ENCODE data around the gene SEMA3F. TPM values are rescaled to one million over a fixed set of nuclear protein-coding genes. Genes with fewer than 3 reads are reported as not detected.
"Not testable (repeated sequence)": the region's sequence is repeated elsewhere in the genome, so short reads cannot be mapped to it uniquely, and the experiment has no call there.

Gene SEMA3F
- total and polyA plus RNA-seq, 4 donors, result 27.8 to 54.3 (median 47.4) TPM

- TF ChIP-seq, protein P1, sequence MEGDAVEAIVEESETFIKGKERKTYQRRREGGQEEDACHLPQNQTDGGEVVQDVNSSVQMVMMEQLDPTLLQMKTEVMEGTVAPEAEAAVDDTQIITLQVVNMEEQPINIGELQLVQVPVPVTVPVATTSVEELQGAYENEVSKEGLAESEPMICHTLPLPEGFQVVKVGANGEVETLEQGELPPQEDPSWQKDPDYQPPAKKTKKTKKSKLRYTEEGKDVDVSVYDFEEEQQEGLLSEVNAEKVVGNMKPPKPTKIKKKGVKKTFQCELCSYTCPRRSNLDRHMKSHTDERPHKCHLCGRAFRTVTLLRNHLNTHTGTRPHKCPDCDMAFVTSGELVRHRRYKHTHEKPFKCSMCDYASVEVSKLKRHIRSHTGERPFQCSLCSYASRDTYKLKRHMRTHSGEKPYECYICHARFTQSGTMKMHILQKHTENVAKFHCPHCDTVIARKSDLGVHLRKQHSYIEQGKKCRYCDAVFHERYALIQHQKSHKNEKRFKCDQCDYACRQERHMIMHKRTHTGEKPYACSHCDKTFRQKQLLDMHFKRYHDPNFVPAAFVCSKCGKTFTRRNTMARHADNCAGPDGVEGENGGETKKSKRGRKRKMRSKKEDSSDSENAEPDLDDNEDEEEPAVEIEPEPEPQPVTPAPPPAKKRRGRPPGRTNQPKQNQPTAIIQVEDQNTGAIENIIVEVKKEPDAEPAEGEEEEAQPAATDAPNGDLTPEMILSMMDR (IDR thresholded peaks at IDR 0.05; ENCODE audit: control extremely low read depth, extremely low read depth), result no peak
- no peaks in the 10 kb centered on the region for H3K36me3 ChIP-seq (ENCODE audit: control insufficient read depth in 4 of 4, insufficient read depth in 4 of 4, low read length in 4 of 4)
- H3K4me1 ChIP-seq (ENCODE audit: control insufficient read depth in 5 of 5, insufficient read depth in 5 of 5, low read length in 5 of 5), result peaks cover 0 to 13% (median 5%) of the 10 kb centered on the region in 5 donors
- no peak overlapping the region for H3K9ac ChIP-seq (ENCODE audit: insufficient read depth in 1 of 2, low read length in 2 of 2)
- H3K27ac ChIP-seq (ENCODE audit: low read depth in 1 of 2, low read length in 1 of 2), result no peak overlapping the region
- peaks cover 0 to 3% (median 0%) of the 10 kb centered on the region in 3 donors for H3K27me3 ChIP-seq (ENCODE audit: control insufficient read depth in 3 of 3, insufficient read depth in 3 of 3, low read length in 2 of 3)
- WGBS, 2 donors, result 91 to 92% methylated on average over 5 of the region's 5 CpGs
- ATAC-seq (ENCODE audit: insufficient read depth, low FRiP score) (no peak), DNase-seq (no peak)
- H3K4me3 ChIP-seq, result no peak overlapping the region
- no peaks in the 10 kb centered on the region for H3K9me3 ChIP-seq (ENCODE audit: control insufficient read depth in 4 of 4, insufficient read depth in 3 of 4, low read length in 3 of 4)
Measured at GRCh38 chr3:50210176-50210509, 55.0 kb downstream of the SEMA3F start.

GRCh38 chr3:50210510-50211367 lies 55.6 kb downstream of the SEMA3F start:
- peaks cover 0 to 7% (median 1%) of the 10 kb centered on the region in 5 donors for H3K4me1 ChIP-seq (ENCODE audit: control insufficient read depth in 5 of 5, insufficient read depth in 5 of 5, low read length in 5 of 5)
- DNase-seq (no peak), ATAC-seq (ENCODE audit: insufficient read depth, low FRiP score) (no peak)
- TF ChIP-seq, protein P1 (IDR thresholded peaks at IDR 0.05; ENCODE audit: control extremely low read depth, extremely low read depth), result no peak
- no peak overlapping the region for H3K9ac ChIP-seq (ENCODE audit: insufficient read depth in 1 of 2, low read length in 2 of 2)
- no peak overlapping the region for H3K27ac ChIP-seq (ENCODE audit: low read depth in 1 of 2, low read length in 1 of 2)
- H3K9me3 ChIP-seq (ENCODE audit: control insufficient read depth in 4 of 4, insufficient read depth in 3 of 4, low read length in 3 of 4), result no peaks in the 10 kb centered on the region
- H3K36me3 ChIP-seq (ENCODE audit: control insufficient read depth in 4 of 4, insufficient read depth in 4 of 4, low read length in 4 of 4), result no peaks in the 10 kb centered on the region
- WGBS, 2 donors, result 84 to 93% methylated on average over 13 of the region's 13 CpGs
- peaks cover 0 to 3% (median 0%) of the 10 kb centered on the region in 3 donors for H3K27me3 ChIP-seq (ENCODE audit: control insufficient read depth in 3 of 3, insufficient read depth in 3 of 3, low read length in 2 of 3)
- no peak overlapping the region for H3K4me3 ChIP-seq

DNA sequence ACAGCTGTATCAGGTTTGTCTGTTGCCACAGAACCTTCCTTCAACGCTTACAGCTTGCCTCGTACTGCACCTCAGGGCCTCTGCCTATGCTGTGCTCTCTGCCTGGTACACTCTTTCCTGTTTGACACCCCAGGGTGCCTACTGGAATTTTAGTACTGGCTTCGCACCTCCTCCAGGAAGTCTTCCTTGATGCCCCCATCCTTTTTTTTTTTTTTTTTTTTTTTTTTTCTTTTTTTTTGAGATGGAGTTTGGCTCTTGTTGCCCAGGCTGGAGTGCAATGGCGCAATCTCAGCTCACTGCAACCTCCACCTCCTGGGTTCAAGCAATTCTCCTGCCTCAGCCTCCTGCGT lies 56.2 kb downstream of the SEMA3F start:
- not testable (repeated sequence) for ATAC-seq (ENCODE audit: insufficient read depth, low FRiP score); H3K27me3 ChIP-seq (ENCODE audit: control insufficient read depth in 3 of 3, insufficient read depth in 3 of 3, low read length in 2 of 3); H3K4me1 ChIP-seq (ENCODE audit: control insufficient read depth in 5 of 5, insufficient read depth in 5 of 5, low read length in 5 of 5); H3K36me3 ChIP-seq (ENCODE audit: control insufficient read depth in 4 of 4, insufficient read depth in 4 of 4, low read length in 4 of 4); DNase-seq; H3K27ac ChIP-seq (ENCODE audit: low read depth in 1 of 2, low read length in 1 of 2); H3K4me3 ChIP-seq; H3K9ac ChIP-seq (ENCODE audit: insufficient read depth in 1 of 2, low read length in 2 of 2); H3K9me3 ChIP-seq (ENCODE audit: control insufficient read depth in 4 of 4, insufficient read depth in 3 of 4, low read length in 3 of 4)
- WGBS, 2 donors, result 89 to 98% methylated on average over 5 of the region's 5 CpGs

DNA sequence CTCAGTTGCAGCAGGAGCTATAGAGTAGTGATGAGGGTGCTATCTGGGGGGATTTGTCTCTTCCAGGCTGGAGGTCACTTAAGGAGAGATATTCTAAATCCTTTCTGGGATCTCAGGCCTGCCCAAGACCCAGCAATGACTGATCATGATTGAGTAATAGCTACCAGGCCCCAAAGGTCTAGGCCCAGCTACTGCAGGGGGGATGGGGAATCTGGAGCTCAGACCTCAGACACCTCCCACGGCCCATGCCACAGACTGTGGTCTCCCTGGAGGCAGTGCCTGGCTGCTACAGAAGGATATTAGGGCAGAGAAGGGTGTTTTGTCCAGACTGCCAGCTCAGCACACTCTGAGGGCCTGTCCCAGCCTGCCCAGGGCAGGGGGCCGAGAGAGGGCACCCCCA lies 56.8 kb downstream of the SEMA3F start:
- no peak overlapping the region for H3K27ac ChIP-seq (ENCODE audit: low read depth in 1 of 2, low read length in 1 of 2)
- peaks cover 0 to 7% (median 0%) of the 10 kb centered on the region in 5 donors for H3K4me1 ChIP-seq (ENCODE audit: control insufficient read depth in 5 of 5, insufficient read depth in 5 of 5, low read length in 5 of 5)
- DNase-seq (no peak), ATAC-seq (ENCODE audit: insufficient read depth, low FRiP score) (no peak)
- no peaks in the 10 kb centered on the region for H3K36me3 ChIP-seq (ENCODE audit: control insufficient read depth in 4 of 4, insufficient read depth in 4 of 4, low read length in 4 of 4)
- TF ChIP-seq, protein P1 (IDR thresholded peaks at IDR 0.05; ENCODE audit: control extremely low read depth, extremely low read depth), result no peak
- no peaks in the 10 kb centered on the region for H3K27me3 ChIP-seq (ENCODE audit: control insufficient read depth in 3 of 3, insufficient read depth in 3 of 3, low read length in 2 of 3)
- H3K9me3 ChIP-seq (ENCODE audit: control insufficient read depth in 4 of 4, insufficient read depth in 3 of 4, low read length in 3 of 4), result no peaks in the 10 kb centered on the region
- no peak overlapping the region for H3K4me3 ChIP-seq
- H3K9ac ChIP-seq (ENCODE audit: insufficient read depth in 1 of 2, low read length in 2 of 2), result no peak overlapping the region
- WGBS, 2 donors, result 77 to 80% methylated on average over 2 of the region's 2 CpGs
